Activated CD4-positive, alpha-beta T cell treated with anti-CD3 and anti-CD28 coated beads for 48 hours (primary cell): ENCODE measurements around the gene YIF1A.
A peak's percentile ranks its signal among the peaks of the same experiment; 100 is the strongest.

Experiments
- DNase-seq: peaks from one replicate; pipeline ENCODE4 v3.0.0-alpha.2; 2020

The YIF1A gene

GRCh38 chr11:66288671-66289547, at the start of gene YIF1A:
TSS of gene YIF1A (minus strand) at chr11:66289143. CDS start at chr11:66288985, 158 bp downstream.
- peak; percentile 99 for DNase-seq

GRCh38 chr11:66337103-66337899, 48.4 kb upstream of the YIF1A start:
- no peak for DNase-seq

GRCh38 chr11:66336234-66337102, 47.5 kb upstream of the YIF1A start, which contains the start of gene RIN1:
TSS of gene RIN1 (minus strand) at chr11:66336434. CDS start at chr11:66336402, 32 bp downstream.
- DNase-seq = peak; percentile 76

- no peak for DNase-seq
Observed at GRCh38 chr11:66335531-66336233, 46.7 kb upstream of the YIF1A start.

GRCh38 chr11:66334605-66335442, 45.9 kb upstream of the YIF1A start:
- DNase-seq = no peak

GRCh38 chr11:66333896-66334604, 45.1 kb upstream of the YIF1A start:
- no peak for DNase-seq

GRCh38 chr11:66333220-66333877, 44.4 kb upstream of the YIF1A start:
- DNase-seq = no peak

GRCh38 chr11:66332371-66333219, 43.7 kb upstream of the YIF1A start:
- DNase-seq = no peak

- no peak for DNase-seq
Observed at GRCh38 chr11:66331542-66332370, 42.8 kb upstream of the YIF1A start.

GRCh38 chr11:66330931-66331330, 42.0 kb upstream of the YIF1A start:
- no peak for DNase-seq

- DNase-seq = no peak
Observed at GRCh38 chr11:66329165-66329673, 40.3 kb upstream of the YIF1A start.

GRCh38 chr11:66328302-66329144, 39.6 kb upstream of the YIF1A start:
- DNase-seq = peak; percentile 90

GRCh38 chr11:66328031-66328301, 39.0 kb upstream of the YIF1A start:
- DNase-seq = peak; percentile 29

GRCh38 chr11:66327171-66328030, 38.5 kb upstream of the YIF1A start:
- no peak for DNase-seq

- peak; percentile 40 for DNase-seq
Observed at GRCh38 chr11:66326261-66327111, 37.5 kb upstream of the YIF1A start.
